T-helper 17 cell (primary cell): ENCODE results near the gene RALA. TPM values are rescaled to one million over a fixed set of nuclear protein-coding genes. Genes with fewer than 3 reads are reported as not detected.
A peak's percentile ranks its signal among the peaks of the same experiment; 100 is the strongest.

Source experiments
- ATAC-seq: fragments of 150-1000 bp; cut with Tn5 transposase; 2 replicates; pipeline ENCODE4 v1.10.0; 2021; ENCODE audit warnings: mild to moderate bottlenecking, moderate library complexity
- DNase-seq, 3 donors: peaks; one replicate each; pipeline versions ENCODE4 v3.0.0 to v3.0.0-alpha.2; 2020 to 2021
- H3K9me3 ChIP-seq: one replicate; pipeline ENCODE4 v1.7.0; 2013; ENCODE audit warnings: low read length, mild to moderate bottlenecking; ENCODE audit not compliant: control insufficient read depth, poor library complexity, severe bottlenecking
- H3K27ac Mint-ChIP-seq: one replicate; pipeline ENCODE4 v1.8.0; 2022; ENCODE audit warnings: mild to moderate bottlenecking, moderate library complexity, mixed read lengths
- H3K27me3 Mint-ChIP-seq: one replicate; pipeline ENCODE4 v1.8.0; 2022; ENCODE audit warnings: mixed read lengths
- H3K36me3 Mint-ChIP-seq: one replicate; pipeline ENCODE4 v1.8.0; 2022; ENCODE audit warnings: low read depth, mixed read lengths
- H3K4me1 Mint-ChIP-seq: one replicate; pipeline ENCODE4 v1.8.0; 2022; ENCODE audit warnings: mild to moderate bottlenecking, mixed read lengths
- H3K4me3 Mint-ChIP-seq: one replicate; pipeline ENCODE4 v1.8.0; 2022; ENCODE audit warnings: mild to moderate bottlenecking, moderate library complexity, mixed read lengths
- total RNA-seq, 4 donors: library from RNA in 2 of 4; stranded (reverse) in 2 of 4; gene quantifications; one replicate each; pipeline ENCODE4 v1.2.3 and lab custom pipeline; 2022 to 2026

Gene RALA
- total RNA-seq, 2 donors from 2014 or later = 22.4 to 27.1 TPM

GRCh38 chr7:39618868-39619267, 4.5 kb upstream of the RALA start:
- DNase-seq (no peak), ATAC-seq (no peak)
- H3K9me3 ChIP-seq = no peaks in the 10 kb centered on the region
- Mint-ChIP-seq H3K27ac (no peak overlapping the region), H3K27me3 (peaks cover 19% of the 10 kb centered on the region), H3K4me1 (peaks cover 11% of the 10 kb centered on the region), H3K4me3 (no peak overlapping the region), H3K36me3 (no peaks in the 10 kb centered on the region)

GRCh38 chr7:39620486-39620885, 2.9 kb upstream of the RALA start:
- Mint-ChIP-seq H3K27ac (no peak overlapping the region), H3K4me1 (peaks cover 22% of the 10 kb centered on the region), H3K4me3 (no peak overlapping the region), H3K36me3 (peaks cover 2% of the 10 kb centered on the region), H3K27me3 (peaks cover 12% of the 10 kb centered on the region)
- ATAC-seq (no peak), DNase-seq (no peak)
- no peaks in the 10 kb centered on the region for H3K9me3 ChIP-seq

- Mint-ChIP-seq H3K4me3 (no peak overlapping the region), H3K36me3 (peaks cover 2% of the 10 kb centered on the region), H3K27me3 (peaks cover 5% of the 10 kb centered on the region)
Observed at GRCh38 chr7:39621261-39621660, 2.1 kb upstream of the RALA start.

GRCh38 chr7:39621784-39622411, 1.5 kb upstream of the RALA start:
- Mint-ChIP-seq H3K36me3 (peaks cover 2% of the 10 kb centered on the region), H3K4me1 (peaks cover 30% of the 10 kb centered on the region), H3K27ac (peak overlapping the region; percentile 96), H3K4me3 (peak overlapping the region; percentile 94), H3K27me3 (no peaks in the 10 kb centered on the region)
- DNase-seq = no peak
- ATAC-seq = no peak
- H3K9me3 ChIP-seq = no peaks in the 10 kb centered on the region

More at GRCh38 chr7:39621261-39621660, 2.1 kb upstream of the RALA start:
- no peak overlapping the region for H3K27ac Mint-ChIP-seq
- H3K4me1 Mint-ChIP-seq = peaks cover 25% of the 10 kb centered on the region
- DNase-seq = no peak
- H3K9me3 ChIP-seq = no peaks in the 10 kb centered on the region
- ATAC-seq = no peak

GRCh38 chr7:39622609-39623008, 763 bp upstream of the RALA start:
- no peaks in the 10 kb centered on the region for H3K27me3 Mint-ChIP-seq
- peak overlapping the region; percentile 96 for H3K27ac Mint-ChIP-seq
- ATAC-seq (no peak), DNase-seq (no peak)
- peak overlapping the region; percentile 94 for H3K4me3 Mint-ChIP-seq
- H3K36me3 Mint-ChIP-seq = peaks cover 2% of the 10 kb centered on the region
- H3K4me1 Mint-ChIP-seq = peaks cover 31% of the 10 kb centered on the region
- H3K9me3 ChIP-seq = no peaks in the 10 kb centered on the region

GRCh38 chr7:39623732-39624441, 515 bp downstream of the RALA start:
- Mint-ChIP-seq H3K4me3 (peak overlapping the region; percentile 98), H3K27ac (peak overlapping the region; percentile 96), H3K4me1 (peaks cover 38% of the 10 kb centered on the region)

GRCh38 chr7:39624442-39624807, 1.1 kb downstream of the RALA start:
- no peak for ATAC-seq
- H3K9me3 ChIP-seq = no peaks in the 10 kb centered on the region
- H3K27me3 Mint-ChIP-seq = no peaks in the 10 kb centered on the region
- H3K27ac Mint-ChIP-seq = peak overlapping the region; percentile 96
- peak overlapping the region; percentile 98 for H3K4me3 Mint-ChIP-seq
- peaks cover 2% of the 10 kb centered on the region for H3K36me3 Mint-ChIP-seq
- DNase-seq = peak in 2 of 3 donors; percentile 18 to 19
- H3K4me1 Mint-ChIP-seq = peaks cover 38% of the 10 kb centered on the region

More at GRCh38 chr7:39623732-39624441, 515 bp downstream of the RALA start:
- peaks cover 2% of the 10 kb centered on the region for H3K36me3 Mint-ChIP-seq
- DNase-seq (no peak), ATAC-seq (peak; percentile 34)
- no peaks in the 10 kb centered on the region for H3K27me3 Mint-ChIP-seq
- no peaks in the 10 kb centered on the region for H3K9me3 ChIP-seq

- H3K4me3 Mint-ChIP-seq = peak overlapping the region; percentile 98
- no peak for DNase-seq
- H3K9me3 ChIP-seq = no peaks in the 10 kb centered on the region
- H3K36me3 Mint-ChIP-seq = peaks cover 2% of the 10 kb centered on the region
- H3K4me1 Mint-ChIP-seq = peaks cover 40% of the 10 kb centered on the region
- H3K27ac Mint-ChIP-seq = peak overlapping the region; percentile 96
- no peak for ATAC-seq
- H3K27me3 Mint-ChIP-seq = no peaks in the 10 kb centered on the region
Observed at GRCh38 chr7:39624935-39625694, 1.7 kb downstream of the RALA start.

- ATAC-seq = no peak
- Mint-ChIP-seq H3K27ac (peak overlapping the region; percentile 99), H3K36me3 (no peaks in the 10 kb centered on the region), H3K4me1 (peaks cover 44% of the 10 kb centered on the region), H3K27me3 (no peaks in the 10 kb centered on the region), H3K4me3 (peak overlapping the region; percentile 4)
- DNase-seq = no peak
- H3K9me3 ChIP-seq = no peaks in the 10 kb centered on the region
Observed at GRCh38 chr7:39631736-39632308, 8.4 kb downstream of the RALA start.

- ATAC-seq (peak; percentile 95), DNase-seq (peak in 1 of 3 donors; percentile 7)
- H3K4me1 Mint-ChIP-seq = peaks cover 43% of the 10 kb centered on the region
- H3K36me3 Mint-ChIP-seq = no peaks in the 10 kb centered on the region
- H3K9me3 ChIP-seq = no peaks in the 10 kb centered on the region
- peak overlapping the region; percentile 99 for H3K27ac Mint-ChIP-seq
- peak overlapping the region; percentile 86 for H3K4me3 Mint-ChIP-seq
- H3K27me3 Mint-ChIP-seq = no peaks in the 10 kb centered on the region
Observed at GRCh38 chr7:39633563-39634477, 10.4 kb downstream of the RALA start.

- DNase-seq (no peak), ATAC-seq (no peak)
- H3K4me3 Mint-ChIP-seq = peak overlapping the region; percentile 86
- peaks cover 45% of the 10 kb centered on the region for H3K4me1 Mint-ChIP-seq
- H3K27ac Mint-ChIP-seq = peak overlapping the region; percentile 99
- no peaks in the 10 kb centered on the region for H3K9me3 ChIP-seq
- no peaks in the 10 kb centered on the region for H3K36me3 Mint-ChIP-seq
- no peaks in the 10 kb centered on the region for H3K27me3 Mint-ChIP-seq
Observed at GRCh38 chr7:39634478-39634805, 11.1 kb downstream of the RALA start.

- DNase-seq (no peak), ATAC-seq (no peak)
- no peak overlapping the region for H3K4me3 Mint-ChIP-seq
- no peaks in the 10 kb centered on the region for H3K27me3 Mint-ChIP-seq
- H3K36me3 Mint-ChIP-seq = no peaks in the 10 kb centered on the region
- peaks cover 57% of the 10 kb centered on the region for H3K4me1 Mint-ChIP-seq
- no peaks in the 10 kb centered on the region for H3K9me3 ChIP-seq
- no peak overlapping the region for H3K27ac Mint-ChIP-seq
Observed at GRCh38 chr7:39637400-39637799, 14.0 kb downstream of the RALA start.
